ENCODE data around the gene DCP1A. TPM values are rescaled to one million over a fixed set of nuclear protein-coding genes. Genes with fewer than 3 reads are reported as not detected.
A peak's percentile ranks its signal among the peaks of the same experiment; 100 is the strongest.
"Not testable (repeated sequence)": the region's sequence is repeated elsewhere in the genome, so short reads cannot be mapped to it uniquely, and the experiment has no call there.

The DCP1A gene
- polyA plus RNA-seq, 4 donors = 4.1 to 24.1 (median 6.8) TPM

- Histone ChIP-seq H3K4me1 (ENCODE audit: control insufficient read depth in 3 of 3, insufficient read depth in 2 of 3, low read depth in 1 of 3, low read length in 2 of 3) (no peaks in the 10 kb centered on the region), H3K9me3 (ENCODE audit: control insufficient read depth in 2 of 2, insufficient read depth in 1 of 2, low read depth in 1 of 2, low read length in 1 of 2) (no peaks in the 10 kb centered on the region), H3K27me3 (ENCODE audit: control insufficient read depth in 3 of 3, insufficient read depth in 3 of 3, low read length in 3 of 3) (peaks cover 0 to 2% (median 0%) of the 10 kb centered on the region in 3 donors), H3K36me3 (ENCODE audit: control insufficient read depth in 3 of 3, insufficient read depth in 2 of 3, low read depth in 1 of 3, low read length in 3 of 3) (no peaks in the 10 kb centered on the region), H3K4me3 (ENCODE audit: low read depth in 1 of 3, low read length in 3 of 3) (no peak overlapping the region), H3K27ac (ENCODE audit: low read depth in 1 of 3, low read length in 2 of 3) (no peak overlapping the region)
- WGBS, 3 donors = 48 to 54% (median 53%) methylated on average over 8 of the region's 8 CpGs
- DNase-seq (peak; percentile 81 to 84), FAIRE-seq (no peak)
These were observed 27.7 kb upstream of the DCP1A start for GRCh38 chr3:53375019-53375418.

- not testable (repeated sequence) for FAIRE-seq; DNase-seq; H3K9me3 ChIP-seq (ENCODE audit: control insufficient read depth in 2 of 2, insufficient read depth in 1 of 2, low read depth in 1 of 2, low read length in 1 of 2); H3K36me3 ChIP-seq (ENCODE audit: control insufficient read depth in 3 of 3, insufficient read depth in 2 of 3, low read depth in 1 of 3, low read length in 3 of 3); H3K27me3 ChIP-seq (ENCODE audit: control insufficient read depth in 3 of 3, insufficient read depth in 3 of 3, low read length in 3 of 3); H3K4me3 ChIP-seq (ENCODE audit: low read depth in 1 of 3, low read length in 3 of 3); H3K4me1 ChIP-seq (ENCODE audit: control insufficient read depth in 3 of 3, insufficient read depth in 2 of 3, low read depth in 1 of 3, low read length in 2 of 3); H3K27ac ChIP-seq (ENCODE audit: low read depth in 1 of 3, low read length in 2 of 3)
- 16 to 72% (median 68%) methylated on average over 6 to 15 of the region's 17 CpGs for WGBS, 3 donors
These were observed 23.4 kb upstream of the DCP1A start for GRCh38 chr3:53370719-53371118.

- H3K4me1 ChIP-seq (ENCODE audit: control insufficient read depth in 3 of 3, insufficient read depth in 2 of 3, low read depth in 1 of 3, low read length in 2 of 3) = no peaks in the 10 kb centered on the region
- FAIRE-seq (no peak), DNase-seq (no peak)
- H3K36me3 ChIP-seq (ENCODE audit: control insufficient read depth in 3 of 3, insufficient read depth in 2 of 3, low read depth in 1 of 3, low read length in 3 of 3) = no peaks in the 10 kb centered on the region
- no peaks in the 10 kb centered on the region for H3K27me3 ChIP-seq (ENCODE audit: control insufficient read depth in 3 of 3, insufficient read depth in 3 of 3, low read length in 3 of 3)
- H3K9me3 ChIP-seq (ENCODE audit: control insufficient read depth in 2 of 2, insufficient read depth in 1 of 2, low read depth in 1 of 2, low read length in 1 of 2) = no peaks in the 10 kb centered on the region
- no peak overlapping the region for H3K27ac ChIP-seq (ENCODE audit: low read depth in 1 of 3, low read length in 2 of 3)
- 88 to 93% (median 93%) methylated on average over 3 of the region's 3 CpGs for WGBS, 3 donors
- no peak overlapping the region for H3K4me3 ChIP-seq (ENCODE audit: low read depth in 1 of 3, low read length in 3 of 3)
These were observed 14.5 kb upstream of the DCP1A start for GRCh38 chr3:53361852-53362251.

- Histone ChIP-seq H3K4me1 (ENCODE audit: control insufficient read depth in 3 of 3, insufficient read depth in 2 of 3, low read depth in 1 of 3, low read length in 2 of 3) (no peaks in the 10 kb centered on the region), H3K36me3 (ENCODE audit: control insufficient read depth in 3 of 3, insufficient read depth in 2 of 3, low read depth in 1 of 3, low read length in 3 of 3) (no peaks in the 10 kb centered on the region), H3K9me3 (ENCODE audit: control insufficient read depth in 2 of 2, insufficient read depth in 1 of 2, low read depth in 1 of 2, low read length in 1 of 2) (no peaks in the 10 kb centered on the region), H3K27me3 (ENCODE audit: control insufficient read depth in 3 of 3, insufficient read depth in 3 of 3, low read length in 3 of 3) (no peaks in the 10 kb centered on the region), H3K27ac (ENCODE audit: low read depth in 1 of 3, low read length in 2 of 3) (no peak overlapping the region), H3K4me3 (ENCODE audit: low read depth in 1 of 3, low read length in 3 of 3) (no peak overlapping the region)
- WGBS, 3 donors = 56 to 79% (median 74%) methylated on average over 1 of the region's 1 CpG
- FAIRE-seq = no peak
- no peak for DNase-seq
These were observed 10.1 kb upstream of the DCP1A start for GRCh38 chr3:53357458-53357857.

- Histone ChIP-seq H3K4me1 (ENCODE audit: control insufficient read depth in 3 of 3, insufficient read depth in 2 of 3, low read depth in 1 of 3, low read length in 2 of 3) (no peaks in the 10 kb centered on the region), H3K36me3 (ENCODE audit: control insufficient read depth in 3 of 3, insufficient read depth in 2 of 3, low read depth in 1 of 3, low read length in 3 of 3) (no peaks in the 10 kb centered on the region), H3K27ac (ENCODE audit: low read depth in 1 of 3, low read length in 2 of 3) (no peak overlapping the region), H3K27me3 (ENCODE audit: control insufficient read depth in 3 of 3, insufficient read depth in 3 of 3, low read length in 3 of 3) (no peaks in the 10 kb centered on the region), H3K9me3 (ENCODE audit: control insufficient read depth in 2 of 2, insufficient read depth in 1 of 2, low read depth in 1 of 2, low read length in 1 of 2) (no peaks in the 10 kb centered on the region), H3K4me3 (ENCODE audit: low read depth in 1 of 3, low read length in 3 of 3) (no peak overlapping the region)
- FAIRE-seq (no peak), DNase-seq (no peak)
- WGBS, 3 donors = 76 to 87% (median 86%) methylated on average over 2 of the region's 2 CpGs
These were observed 7.7 kb upstream of the DCP1A start for GRCh38 chr3:53354945-53355498.

GRCh38 chr3:53353202-53353601, 5.9 kb upstream of the DCP1A start:
- no peak overlapping the region for H3K4me3 ChIP-seq (ENCODE audit: low read depth in 1 of 3, low read length in 3 of 3)
- no peak for FAIRE-seq
- H3K36me3 ChIP-seq (ENCODE audit: control insufficient read depth in 3 of 3, insufficient read depth in 2 of 3, low read depth in 1 of 3, low read length in 3 of 3) = no peaks in the 10 kb centered on the region
- H3K27me3 ChIP-seq (ENCODE audit: control insufficient read depth in 3 of 3, insufficient read depth in 3 of 3, low read length in 3 of 3) = no peaks in the 10 kb centered on the region
- no peaks in the 10 kb centered on the region for H3K9me3 ChIP-seq (ENCODE audit: control insufficient read depth in 2 of 2, insufficient read depth in 1 of 2, low read depth in 1 of 2, low read length in 1 of 2)
- no peaks in the 10 kb centered on the region for H3K4me1 ChIP-seq (ENCODE audit: control insufficient read depth in 3 of 3, insufficient read depth in 2 of 3, low read depth in 1 of 3, low read length in 2 of 3)
- no peak for DNase-seq
- whole genome bisulfite sequencing, 3 donors = 72 to 76% (median 74%) methylated on average over 2 of the region's 2 CpGs
- H3K27ac ChIP-seq (ENCODE audit: low read depth in 1 of 3, low read length in 2 of 3) = no peak overlapping the region

- FAIRE-seq = no peak
- WGBS, 3 donors = 2 to 9% (median 6%) methylated on average over 3 of the region's 3 CpGs
- DNase-seq = peak; percentile 72 to 77
- H3K27ac ChIP-seq (ENCODE audit: low read depth in 1 of 3, low read length in 2 of 3) = no peak overlapping the region
- H3K4me1 ChIP-seq (ENCODE audit: control insufficient read depth in 3 of 3, insufficient read depth in 2 of 3, low read depth in 1 of 3, low read length in 2 of 3) = no peaks in the 10 kb centered on the region
- no peaks in the 10 kb centered on the region for H3K36me3 ChIP-seq (ENCODE audit: control insufficient read depth in 3 of 3, insufficient read depth in 2 of 3, low read depth in 1 of 3, low read length in 3 of 3)
- H3K27me3 ChIP-seq (ENCODE audit: control insufficient read depth in 3 of 3, insufficient read depth in 3 of 3, low read length in 3 of 3) = no peaks in the 10 kb centered on the region
- H3K9me3 ChIP-seq (ENCODE audit: control insufficient read depth in 2 of 2, insufficient read depth in 1 of 2, low read depth in 1 of 2, low read length in 1 of 2) = no peaks in the 10 kb centered on the region
- H3K4me3 ChIP-seq (ENCODE audit: low read depth in 1 of 3, low read length in 3 of 3) = no peak overlapping the region
These were observed 3.3 kb upstream of the DCP1A start for GRCh38 chr3:53350652-53351051.

GRCh38 chr3:53348118-53348517, 775 bp upstream of the DCP1A start:
- H3K4me1 ChIP-seq (ENCODE audit: control insufficient read depth in 3 of 3, insufficient read depth in 2 of 3, low read depth in 1 of 3, low read length in 2 of 3); H3K36me3 ChIP-seq (ENCODE audit: control insufficient read depth in 3 of 3, insufficient read depth in 2 of 3, low read depth in 1 of 3, low read length in 3 of 3); FAIRE-seq; DNase-seq; H3K9me3 ChIP-seq (ENCODE audit: control insufficient read depth in 2 of 2, insufficient read depth in 1 of 2, low read depth in 1 of 2, low read length in 1 of 2); H3K27me3 ChIP-seq (ENCODE audit: control insufficient read depth in 3 of 3, insufficient read depth in 3 of 3, low read length in 3 of 3): not testable (repeated sequence)
- peak overlapping the region in 2 of 3 donors; percentile 83 to 97 for H3K4me3 ChIP-seq (ENCODE audit: low read depth in 1 of 3, low read length in 3 of 3)
- 57 to 78% (median 72%) methylated on average over 19 of the region's 19 CpGs for WGBS, 3 donors
- peak overlapping the region; percentile 85 to 93 (median 92) for H3K27ac ChIP-seq (ENCODE audit: low read depth in 1 of 3, low read length in 2 of 3)

- Histone ChIP-seq H3K4me3 (ENCODE audit: low read depth in 1 of 3, low read length in 3 of 3) (peak overlapping the region; percentile 83 to 97 (median 94)), H3K27ac (ENCODE audit: low read depth in 1 of 3, low read length in 2 of 3) (peak overlapping the region; percentile 86 to 94 (median 93)), H3K4me1 (ENCODE audit: control insufficient read depth in 3 of 3, insufficient read depth in 2 of 3, low read depth in 1 of 3, low read length in 2 of 3) (peaks cover 0 to 6% (median 3%) of the 10 kb centered on the region in 3 donors), H3K36me3 (ENCODE audit: control insufficient read depth in 3 of 3, insufficient read depth in 2 of 3, low read depth in 1 of 3, low read length in 3 of 3) (peaks cover 0 to 5% (median 2%) of the 10 kb centered on the region in 3 donors), H3K27me3 (ENCODE audit: control insufficient read depth in 3 of 3, insufficient read depth in 3 of 3, low read length in 3 of 3) (no peaks in the 10 kb centered on the region), H3K9me3 (ENCODE audit: control insufficient read depth in 2 of 2, insufficient read depth in 1 of 2, low read depth in 1 of 2, low read length in 1 of 2) (no peaks in the 10 kb centered on the region)
- no peak for FAIRE-seq
- 0 to 1% (median 0%) methylated on average over 11 of the region's 11 CpGs for WGBS, 3 donors
- DNase-seq = no peak
These were observed 452 bp downstream of the DCP1A start for GRCh38 chr3:53346922-53347260.

Measured in small intestine (tissue), 7 donors.